Measurements from ENCODE around the gene LRRFIP2.
"Not testable (repeated sequence)": the region's sequence is repeated elsewhere in the genome, so short reads cannot be mapped to it uniquely, and the experiment has no call there.

The LRRFIP2 gene

GRCh38 chr3:37054370-37054769 is 120.0 kb downstream of the LRRFIP2 start:
- no peaks in the 10 kb centered on the region for H3K4me1 ChIP-seq (ENCODE audit: insufficient read depth, insufficient read length)
- TF ChIP-seq ZNF274 (IDR thresholded peaks at IDR 0.05; ENCODE audit: low read depth, low read length) (no peak), SUZ12 (IDR thresholded peaks at IDR 0.05; ENCODE audit: extremely low read depth, insufficient read depth, insufficient read length) (no peak), YY1 (IDR thresholded peaks at IDR 0.05; ENCODE audit: insufficient read depth, insufficient read length) (no peak)
- H3K9ac ChIP-seq (ENCODE audit: insufficient read length, low read depth): no peak overlapping the region
- peaks cover 91% of the 10 kb centered on the region for H3K36me3 ChIP-seq (ENCODE audit: insufficient read depth, insufficient read length, low read length)
- DNase-seq (ENCODE audit: low read depth, low spot score): no peak
- no peaks in the 10 kb centered on the region for H3K9me3 ChIP-seq (ENCODE audit: insufficient read depth, low read length)
- H3K27me3 ChIP-seq (ENCODE audit: insufficient read depth, insufficient read length): no peaks in the 10 kb centered on the region
- no peak overlapping the region for H3K4me3 ChIP-seq (ENCODE audit: insufficient read length, low read depth)

DNA sequence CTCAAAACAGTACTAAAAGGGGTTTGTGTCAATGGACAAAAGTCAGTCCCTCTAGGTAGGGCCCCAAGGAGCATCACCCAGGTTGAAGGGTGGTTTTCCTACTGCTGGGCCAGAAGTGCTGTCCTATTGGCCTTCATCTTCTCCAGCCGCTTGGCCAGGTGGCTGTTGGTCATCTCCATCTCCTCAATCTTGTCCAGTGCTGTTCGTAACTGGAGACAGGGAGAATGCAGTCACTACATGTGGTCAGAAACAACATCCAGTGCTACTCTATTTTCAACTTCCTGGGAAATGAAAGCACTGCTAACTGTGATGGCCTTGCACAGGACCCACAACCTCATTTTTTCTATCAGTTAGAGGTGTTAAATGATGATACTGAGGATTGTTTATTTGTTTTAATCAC is 120.6 kb downstream of the LRRFIP2 start:
- H3K4me3 ChIP-seq (ENCODE audit: insufficient read length, low read depth): no peak overlapping the region
- H3K9ac ChIP-seq (ENCODE audit: insufficient read length, low read depth): no peak overlapping the region
- DNase-seq (ENCODE audit: low read depth, low spot score): no peak
- no peaks in the 10 kb centered on the region for H3K9me3 ChIP-seq (ENCODE audit: insufficient read depth, low read length)
- peaks cover 91% of the 10 kb centered on the region for H3K36me3 ChIP-seq (ENCODE audit: insufficient read depth, insufficient read length, low read length)
- H3K27me3 ChIP-seq (ENCODE audit: insufficient read depth, insufficient read length): no peaks in the 10 kb centered on the region
- no peak for TF ChIP-seq SUZ12 (IDR thresholded peaks at IDR 0.05; ENCODE audit: extremely low read depth, insufficient read depth, insufficient read length)
- no peak for TF ChIP-seq YY1 (IDR thresholded peaks at IDR 0.05; ENCODE audit: insufficient read depth, insufficient read length)
- no peak for TF ChIP-seq ZNF274 (IDR thresholded peaks at IDR 0.05; ENCODE audit: low read depth, low read length)
- H3K4me1 ChIP-seq (ENCODE audit: insufficient read depth, insufficient read length): no peaks in the 10 kb centered on the region

GRCh38 chr3:37053337-37053736 is 121.0 kb downstream of the LRRFIP2 start:
- peaks cover 92% of the 10 kb centered on the region for H3K36me3 ChIP-seq (ENCODE audit: insufficient read depth, insufficient read length, low read length)
- TF ChIP-seq ZNF274 (IDR thresholded peaks at IDR 0.05; ENCODE audit: low read depth, low read length) (no peak), SUZ12 (IDR thresholded peaks at IDR 0.05; ENCODE audit: extremely low read depth, insufficient read depth, insufficient read length) (no peak), YY1 (IDR thresholded peaks at IDR 0.05; ENCODE audit: insufficient read depth, insufficient read length) (no peak)
- no peak for DNase-seq (ENCODE audit: low read depth, low spot score)
- no peaks in the 10 kb centered on the region for H3K27me3 ChIP-seq (ENCODE audit: insufficient read depth, insufficient read length)
- H3K4me1 ChIP-seq (ENCODE audit: insufficient read depth, insufficient read length): no peaks in the 10 kb centered on the region
- no peaks in the 10 kb centered on the region for H3K9me3 ChIP-seq (ENCODE audit: insufficient read depth, low read length)
- no peak overlapping the region for H3K9ac ChIP-seq (ENCODE audit: insufficient read length, low read depth)
- no peak overlapping the region for H3K4me3 ChIP-seq (ENCODE audit: insufficient read length, low read depth)

- H3K27me3 ChIP-seq (ENCODE audit: insufficient read depth, insufficient read length): no peaks in the 10 kb centered on the region
- no peaks in the 10 kb centered on the region for H3K9me3 ChIP-seq (ENCODE audit: insufficient read depth, low read length)
- H3K4me1 ChIP-seq (ENCODE audit: insufficient read depth, insufficient read length): no peaks in the 10 kb centered on the region
- peaks cover 92% of the 10 kb centered on the region for H3K36me3 ChIP-seq (ENCODE audit: insufficient read depth, insufficient read length, low read length)
- H3K4me3 ChIP-seq (ENCODE audit: insufficient read length, low read depth): no peak overlapping the region
- DNase-seq (ENCODE audit: low read depth, low spot score): no peak
- no peak overlapping the region for H3K9ac ChIP-seq (ENCODE audit: insufficient read length, low read depth)
- no peak for TF ChIP-seq SUZ12 (IDR thresholded peaks at IDR 0.05; ENCODE audit: extremely low read depth, insufficient read depth, insufficient read length)
- no peak for TF ChIP-seq YY1 (IDR thresholded peaks at IDR 0.05; ENCODE audit: insufficient read depth, insufficient read length)
- no peak for TF ChIP-seq ZNF274 (IDR thresholded peaks at IDR 0.05; ENCODE audit: low read depth, low read length)
Observed at GRCh38 chr3:37052860-37053259, 121.5 kb downstream of the LRRFIP2 start.

DNA sequence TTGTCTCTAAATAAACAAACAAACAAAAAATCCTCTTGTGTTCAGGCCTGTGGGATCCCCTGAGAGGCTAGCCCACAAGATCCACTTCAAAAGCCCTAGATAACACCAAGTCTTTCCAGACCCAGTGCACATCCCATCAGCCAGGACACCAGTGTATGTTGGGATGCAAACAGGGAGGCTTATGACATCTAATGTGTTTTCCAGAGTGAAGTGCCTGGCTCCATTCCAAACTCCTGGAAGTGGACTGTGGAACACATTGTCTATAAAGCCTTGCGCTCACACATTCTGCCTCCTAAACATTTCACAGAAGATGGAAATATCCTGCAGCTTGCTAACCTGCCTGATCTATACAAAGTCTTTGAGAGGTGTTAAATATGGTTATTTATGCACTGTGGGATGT is 124.1 kb downstream of the LRRFIP2 start:
- Histone ChIP-seq H3K4me3 (ENCODE audit: insufficient read length, low read depth) (no peak overlapping the region), H3K27me3 (ENCODE audit: insufficient read depth, insufficient read length) (no peaks in the 10 kb centered on the region), H3K4me1 (ENCODE audit: insufficient read depth, insufficient read length) (no peaks in the 10 kb centered on the region), H3K9ac (ENCODE audit: insufficient read length, low read depth) (no peak overlapping the region), H3K36me3 (ENCODE audit: insufficient read depth, insufficient read length, low read length) (peaks cover 78% of the 10 kb centered on the region), H3K9me3 (ENCODE audit: insufficient read depth, low read length) (no peaks in the 10 kb centered on the region)
- DNase-seq (ENCODE audit: low read depth, low spot score): no peak
- TF ChIP-seq SUZ12 (IDR thresholded peaks at IDR 0.05; ENCODE audit: extremely low read depth, insufficient read depth, insufficient read length) (no peak), ZNF274 (IDR thresholded peaks at IDR 0.05; ENCODE audit: low read depth, low read length) (no peak), YY1 (IDR thresholded peaks at IDR 0.05; ENCODE audit: insufficient read depth, insufficient read length) (no peak)

- H3K9ac ChIP-seq (ENCODE audit: insufficient read length, low read depth); H3K4me3 ChIP-seq (ENCODE audit: insufficient read length, low read depth); DNase-seq (ENCODE audit: low read depth, low spot score); H3K4me1 ChIP-seq (ENCODE audit: insufficient read depth, insufficient read length); H3K9me3 ChIP-seq (ENCODE audit: insufficient read depth, low read length); H3K27me3 ChIP-seq (ENCODE audit: insufficient read depth, insufficient read length): not testable (repeated sequence)
- peaks cover 58% of the 10 kb centered on the region for H3K36me3 ChIP-seq (ENCODE audit: insufficient read depth, insufficient read length, low read length)
Observed at GRCh38 chr3:37042712-37043111, 131.7 kb downstream of the LRRFIP2 start.

GRCh38 chr3:37041546-37042195 is 132.7 kb downstream of the LRRFIP2 start:
- Histone ChIP-seq H3K36me3 (ENCODE audit: insufficient read depth, insufficient read length, low read length) (peaks cover 58% of the 10 kb centered on the region), H3K4me3 (ENCODE audit: insufficient read length, low read depth) (no peak overlapping the region), H3K9ac (ENCODE audit: insufficient read length, low read depth) (no peak overlapping the region), H3K27me3 (ENCODE audit: insufficient read depth, insufficient read length) (no peaks in the 10 kb centered on the region), H3K9me3 (ENCODE audit: insufficient read depth, low read length) (0 out of 2 replicates have a peak, but pooled peaks cover under 1% of the 10 kb centered on the region), H3K4me1 (ENCODE audit: insufficient read depth, insufficient read length) (no peaks in the 10 kb centered on the region)
- TF ChIP-seq YY1 (IDR thresholded peaks at IDR 0.05; ENCODE audit: insufficient read depth, insufficient read length): no peak
- TF ChIP-seq SUZ12 (IDR thresholded peaks at IDR 0.05; ENCODE audit: extremely low read depth, insufficient read depth, insufficient read length): no peak
- no peak for TF ChIP-seq ZNF274 (IDR thresholded peaks at IDR 0.05; ENCODE audit: low read depth, low read length)
- DNase-seq (ENCODE audit: low read depth, low spot score): no peak

All from NT2/D1 (cell line).